Measurements from ENCODE around the gene SERGEF. TPM values are rescaled to one million over a fixed set of nuclear protein-coding genes. Genes with fewer than 3 reads are reported as not detected.

SERGEF gene
- total RNA-seq, 2 donors from 2014 or later = 40.8 to 43.1 TPM

DNA sequence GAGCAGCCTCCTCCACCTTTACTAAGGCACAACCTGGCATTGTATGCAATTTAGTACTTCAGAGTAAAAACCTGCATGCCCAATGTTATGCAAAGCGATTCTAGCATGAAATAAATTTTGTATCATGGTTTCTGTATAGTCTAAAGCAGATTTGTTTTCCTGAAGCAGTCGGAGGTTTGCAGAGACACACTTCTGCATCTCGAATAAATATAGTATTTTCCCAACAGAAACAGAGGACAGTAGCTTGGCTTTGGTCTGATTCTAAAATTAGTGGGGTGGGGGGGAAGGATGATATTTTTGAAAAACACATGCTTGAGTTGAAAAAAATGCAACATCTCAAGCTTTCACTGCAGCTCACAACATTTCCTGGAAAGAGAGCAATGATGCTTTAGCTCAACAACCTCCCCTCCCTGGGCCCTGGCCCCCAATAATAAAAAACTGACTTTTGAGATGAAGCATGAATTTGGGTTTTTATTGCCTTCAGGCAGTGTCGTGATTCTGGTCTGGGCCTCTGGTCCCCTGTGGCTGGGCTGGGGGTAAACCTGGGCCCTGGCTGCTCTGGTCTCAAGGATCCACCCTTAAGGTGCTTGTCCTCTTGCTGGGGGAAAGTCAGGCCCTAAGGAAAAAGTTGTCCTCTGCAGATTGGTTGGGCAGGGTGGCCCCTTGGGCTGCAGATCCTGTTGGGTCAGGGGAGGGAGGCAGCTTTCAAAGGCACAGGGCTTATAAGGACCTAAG, 230.1 kb downstream of the SERGEF start:
- Mint-ChIP-seq H3K4me1 (ENCODE audit: low read depth) (no peaks in the 10 kb centered on the region), H3K36me3 (ENCODE audit: insufficient read depth in 2 of 2) (no peaks in the 10 kb centered on the region)

DNA sequence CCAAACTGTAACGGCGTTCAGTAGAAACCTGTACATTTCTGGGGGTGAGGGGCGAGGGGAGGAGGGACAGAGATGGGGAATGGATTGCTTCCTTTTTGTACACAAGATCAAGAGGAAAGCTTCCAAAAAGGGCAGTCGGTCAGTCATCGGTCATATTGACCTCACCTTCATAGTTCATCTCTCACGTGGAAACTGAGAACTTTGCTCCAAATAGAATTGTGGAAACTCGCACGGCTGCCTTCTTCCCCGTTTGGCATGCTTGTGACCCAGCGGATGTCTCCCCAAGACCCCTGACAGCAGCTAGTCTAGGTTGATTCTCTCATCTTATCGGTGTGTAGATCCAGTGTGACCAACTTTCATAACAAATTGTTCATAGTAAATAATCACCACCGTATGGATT, 230.7 kb downstream of the SERGEF start:
- ATAC-seq (replicated peaks in 1 of 2) = no peak
- Mint-ChIP-seq H3K27me3 (ENCODE audit: low read depth) (no peaks in the 10 kb centered on the region), H3K4me1 (ENCODE audit: low read depth) (no peaks in the 10 kb centered on the region), H3K4me3 (no peak overlapping the region), H3K27ac (no peak overlapping the region), H3K36me3 (ENCODE audit: insufficient read depth in 2 of 2) (no peaks in the 10 kb centered on the region), H3K9me3 (peaks cover 0 to 2% of the 10 kb centered on the region in 2 donors)
- DNase-seq = no peak

More for the DNA sequence above, 230.1 kb downstream of the SERGEF start:
- H3K27me3 Mint-ChIP-seq (ENCODE audit: low read depth) = no peaks in the 10 kb centered on the region
- ATAC-seq (replicated peaks in 1 of 2) (no peak), DNase-seq (no peak)
- no peak overlapping the region for H3K4me3 Mint-ChIP-seq
- H3K9me3 Mint-ChIP-seq = peaks cover 0 to 2% of the 10 kb centered on the region in 2 donors
- H3K27ac Mint-ChIP-seq = no peak overlapping the region

DNA sequence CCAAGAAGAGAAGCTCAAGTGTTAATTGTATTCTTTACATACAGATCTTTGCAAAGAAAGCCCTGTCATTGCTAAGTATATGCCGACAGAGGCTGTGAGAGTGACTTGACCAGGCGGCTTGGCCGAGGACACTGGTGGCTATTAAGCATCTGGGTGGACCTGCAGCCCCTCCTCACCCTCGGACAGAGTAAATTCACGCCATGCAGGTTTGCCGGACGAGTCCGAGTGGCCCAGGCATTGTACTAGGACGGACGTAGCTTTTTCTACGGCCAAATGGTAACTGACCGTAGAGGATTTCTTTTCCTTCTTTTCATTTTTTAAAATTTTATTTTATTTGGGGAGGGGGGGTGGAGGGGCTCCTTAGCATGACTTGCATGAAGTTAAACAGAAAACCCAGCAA, 231.2 kb downstream of the SERGEF start:
- Mint-ChIP-seq H3K4me1 (ENCODE audit: low read depth) (no peaks in the 10 kb centered on the region), H3K9me3 (peaks cover 0 to 2% of the 10 kb centered on the region in 2 donors), H3K27me3 (ENCODE audit: low read depth) (no peaks in the 10 kb centered on the region), H3K4me3 (no peak overlapping the region), H3K27ac (no peak overlapping the region), H3K36me3 (ENCODE audit: insufficient read depth in 2 of 2) (no peaks in the 10 kb centered on the region)
- ATAC-seq (replicated peaks in 1 of 2) (no peak), DNase-seq (no peak)

DNA sequence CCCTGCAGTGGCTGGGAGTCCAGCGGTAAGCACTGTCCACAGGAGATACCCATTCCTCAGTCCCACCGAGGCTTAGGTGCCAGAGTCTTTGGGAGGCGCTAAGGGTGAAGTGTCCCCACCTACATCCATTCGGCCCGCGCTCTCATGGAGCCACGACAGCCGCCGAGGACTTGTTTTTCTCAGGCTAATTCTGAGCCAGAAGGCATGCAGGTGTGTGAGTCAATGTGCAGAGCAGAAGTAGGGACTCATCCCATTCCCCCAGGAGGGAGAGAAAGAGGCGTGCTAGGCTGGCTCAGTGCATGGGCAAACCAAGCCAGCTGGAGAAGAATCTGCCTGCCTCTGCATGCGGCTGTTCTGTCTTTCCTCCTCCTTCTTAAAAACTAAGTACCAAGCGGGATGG, 231.6 kb downstream of the SERGEF start:
- Mint-ChIP-seq H3K4me1 (ENCODE audit: low read depth) (no peaks in the 10 kb centered on the region), H3K4me3 (no peak overlapping the region), H3K36me3 (ENCODE audit: insufficient read depth in 2 of 2) (no peaks in the 10 kb centered on the region), H3K9me3 (peaks cover 0 to 2% of the 10 kb centered on the region in 2 donors), H3K27ac (no peak overlapping the region), H3K27me3 (ENCODE audit: low read depth) (no peaks in the 10 kb centered on the region)
- no peak for ATAC-seq (replicated peaks in 1 of 2)
- no peak for DNase-seq

DNA sequence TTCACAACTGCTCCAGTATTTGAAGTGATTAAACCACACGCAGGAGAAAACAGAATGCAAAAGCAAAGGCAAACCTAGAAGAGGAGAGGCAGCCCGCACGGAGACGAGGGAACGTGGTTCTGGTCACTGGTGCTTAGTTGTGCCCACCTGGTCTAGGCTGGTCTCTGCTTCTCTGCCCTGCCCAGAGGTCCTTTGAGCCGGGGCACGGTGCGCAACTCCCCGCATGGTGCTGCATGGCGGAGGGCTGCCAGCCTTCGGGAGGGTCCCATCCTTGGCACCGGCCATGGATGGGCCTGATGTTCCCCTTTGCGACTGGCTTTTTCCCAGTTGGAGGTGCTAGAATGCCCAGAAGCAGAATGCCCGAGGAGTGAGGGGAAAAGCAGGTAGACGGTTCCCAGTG, 232.2 kb downstream of the SERGEF start:
- no peaks in the 10 kb centered on the region for H3K4me1 Mint-ChIP-seq (ENCODE audit: low read depth)
- no peak for ATAC-seq (replicated peaks in 1 of 2)

DNA sequence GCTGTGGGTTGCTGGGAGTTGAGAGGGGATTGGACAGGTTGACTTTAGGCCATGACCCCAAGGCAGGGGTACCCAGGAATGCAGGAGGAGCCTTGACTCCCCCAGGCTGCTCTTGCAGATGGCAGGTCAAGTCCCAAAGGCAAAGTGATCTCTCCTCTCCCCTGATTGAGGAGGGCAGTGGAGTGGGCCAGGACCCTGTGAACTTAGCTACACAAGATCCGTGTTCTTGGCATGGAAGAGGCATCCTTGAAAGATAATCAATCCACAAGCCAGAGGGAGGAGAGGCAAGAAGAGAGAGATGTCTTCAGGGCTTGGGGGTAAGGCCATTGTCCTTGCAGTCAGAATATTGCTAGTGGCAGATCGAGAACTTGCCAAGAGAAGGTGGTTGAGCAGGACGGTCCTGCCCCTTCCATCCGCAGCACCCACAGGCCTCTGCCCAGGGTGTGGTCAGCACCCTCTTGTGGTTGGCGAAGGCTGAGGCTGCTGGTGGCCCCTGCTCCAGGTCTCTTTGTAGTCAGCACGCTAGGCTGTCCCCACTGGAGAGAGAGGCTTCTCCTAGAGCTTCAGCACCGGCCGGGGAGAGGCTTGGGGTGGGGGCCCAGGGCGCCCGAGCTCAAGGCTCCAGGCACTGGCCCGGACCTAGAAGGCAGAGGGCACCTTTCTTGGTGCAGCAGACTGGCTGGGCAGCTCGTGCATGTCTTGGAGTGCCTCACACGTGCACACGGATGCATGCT, 232.8 kb downstream of the SERGEF start:
- Mint-ChIP-seq H3K27me3 (ENCODE audit: low read depth) (no peaks in the 10 kb centered on the region), H3K4me1 (ENCODE audit: low read depth) (no peaks in the 10 kb centered on the region), H3K4me3 (no peak overlapping the region), H3K27ac (no peak overlapping the region), H3K36me3 (ENCODE audit: insufficient read depth in 2 of 2) (no peaks in the 10 kb centered on the region), H3K9me3 (no peaks in the 10 kb centered on the region)
- DNase-seq (no peak), ATAC-seq (replicated peaks in 1 of 2) (no peak)

More for the DNA sequence above, 232.2 kb downstream of the SERGEF start:
- H3K36me3 Mint-ChIP-seq (ENCODE audit: insufficient read depth in 2 of 2) = no peaks in the 10 kb centered on the region
- no peak overlapping the region for H3K4me3 Mint-ChIP-seq
- no peaks in the 10 kb centered on the region for H3K27me3 Mint-ChIP-seq (ENCODE audit: low read depth)
- H3K27ac Mint-ChIP-seq = no peak overlapping the region
- DNase-seq = no peak
- H3K9me3 Mint-ChIP-seq = no peaks in the 10 kb centered on the region

DNA sequence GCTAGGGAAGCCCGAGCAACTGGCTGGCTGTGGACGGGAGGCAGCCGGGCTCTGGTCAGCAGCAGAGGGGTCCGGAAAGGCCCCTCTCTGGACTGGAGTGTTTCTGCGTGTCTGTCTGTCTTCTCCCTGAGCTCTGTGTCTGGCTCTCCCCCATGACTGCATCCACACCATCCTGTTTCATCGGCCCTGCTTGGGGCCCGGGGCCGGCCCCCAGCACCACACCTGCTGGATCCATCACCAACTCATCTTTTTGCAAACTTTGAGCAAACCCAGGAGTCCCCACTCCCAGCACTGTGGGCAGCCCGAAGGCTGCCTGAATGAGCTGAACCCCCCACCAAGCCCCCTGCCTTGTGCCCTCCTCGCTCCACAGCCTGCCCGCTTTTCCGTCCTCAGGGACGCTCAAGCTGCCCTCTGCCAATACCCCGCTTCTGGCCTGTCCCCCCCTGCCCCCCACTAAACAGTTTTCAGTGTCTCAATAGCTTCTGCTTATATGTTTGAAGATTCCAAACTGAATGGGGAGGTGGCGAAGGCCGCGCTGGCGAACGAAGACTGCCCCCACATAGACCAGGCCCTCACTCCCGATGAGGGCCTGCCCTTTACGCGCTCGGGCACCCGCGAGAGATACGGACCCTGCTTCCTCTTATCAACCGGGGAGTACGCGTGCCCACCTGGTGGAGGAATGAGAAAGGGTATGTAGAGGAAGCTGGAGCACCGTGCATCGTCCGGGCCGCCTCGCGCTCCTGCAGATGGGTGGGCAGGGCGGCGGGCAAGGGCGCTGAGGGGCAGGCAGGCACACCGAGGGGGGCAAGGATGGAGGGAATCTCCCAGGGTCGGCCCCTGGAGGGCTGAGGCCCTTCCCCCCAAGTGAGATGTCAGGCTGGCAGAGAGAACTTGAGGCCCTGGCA, 233.6 kb downstream of the SERGEF start:
- DNase-seq (no peak), ATAC-seq (replicated peaks in 1 of 2) (no peak)
- Mint-ChIP-seq H3K9me3 (no peaks in the 10 kb centered on the region), H3K4me1 (ENCODE audit: low read depth) (no peaks in the 10 kb centered on the region), H3K36me3 (ENCODE audit: insufficient read depth in 2 of 2) (no peaks in the 10 kb centered on the region), H3K4me3 (no peak overlapping the region), H3K27ac (no peak overlapping the region), H3K27me3 (ENCODE audit: low read depth) (no peaks in the 10 kb centered on the region)

DNA sequence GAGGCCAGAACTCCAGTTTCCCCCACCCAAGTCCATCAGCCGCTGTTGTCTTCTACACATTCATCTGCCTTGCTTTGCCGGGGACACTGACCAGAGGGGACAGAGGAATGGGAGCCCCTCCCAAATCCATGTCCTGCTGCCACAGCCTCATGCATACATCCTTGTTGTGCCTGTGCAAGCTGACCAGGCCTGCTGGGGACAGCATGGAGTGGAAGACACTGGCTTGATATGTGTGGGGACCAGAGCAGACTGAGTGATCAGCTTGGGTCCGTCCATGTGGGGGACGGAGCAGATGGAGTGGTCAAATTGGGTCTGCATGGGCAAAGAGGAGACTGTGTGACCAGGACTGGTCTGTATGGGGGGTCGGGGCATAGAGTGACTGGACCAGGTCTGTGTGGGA, 234.5 kb downstream of the SERGEF start:
- Mint-ChIP-seq H3K27me3 (ENCODE audit: low read depth) (no peaks in the 10 kb centered on the region), H3K4me3 (no peak overlapping the region), H3K36me3 (ENCODE audit: insufficient read depth in 2 of 2) (no peaks in the 10 kb centered on the region), H3K27ac (no peak overlapping the region), H3K9me3 (no peaks in the 10 kb centered on the region), H3K4me1 (ENCODE audit: low read depth) (no peaks in the 10 kb centered on the region)
- DNase-seq (no peak), ATAC-seq (replicated peaks in 1 of 2) (no peak)

DNA sequence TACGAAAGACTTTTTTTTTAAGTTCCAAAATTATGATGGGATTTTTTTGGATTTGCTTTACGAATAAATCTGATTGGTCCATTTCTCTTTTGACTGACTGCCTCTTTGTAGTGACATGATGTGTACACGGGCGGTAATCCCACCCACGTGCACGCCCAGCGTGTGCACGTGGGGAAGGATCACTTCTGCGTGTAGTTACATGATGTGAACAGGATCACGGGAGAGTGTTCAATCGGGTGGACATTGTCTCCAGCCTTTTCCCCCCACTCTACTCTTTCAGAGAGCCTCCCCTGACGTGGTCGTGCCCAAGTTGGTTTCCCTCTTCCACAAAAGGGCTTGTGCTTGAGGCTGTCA, 235.1 kb downstream of the SERGEF start:
- DNase-seq (no peak), ATAC-seq (replicated peaks in 1 of 2) (no peak)
- Mint-ChIP-seq H3K4me1 (ENCODE audit: low read depth) (no peaks in the 10 kb centered on the region), H3K27me3 (ENCODE audit: low read depth) (no peaks in the 10 kb centered on the region), H3K9me3 (no peaks in the 10 kb centered on the region), H3K36me3 (ENCODE audit: insufficient read depth in 2 of 2) (no peaks in the 10 kb centered on the region), H3K4me3 (no peak overlapping the region), H3K27ac (no peak overlapping the region)

DNA sequence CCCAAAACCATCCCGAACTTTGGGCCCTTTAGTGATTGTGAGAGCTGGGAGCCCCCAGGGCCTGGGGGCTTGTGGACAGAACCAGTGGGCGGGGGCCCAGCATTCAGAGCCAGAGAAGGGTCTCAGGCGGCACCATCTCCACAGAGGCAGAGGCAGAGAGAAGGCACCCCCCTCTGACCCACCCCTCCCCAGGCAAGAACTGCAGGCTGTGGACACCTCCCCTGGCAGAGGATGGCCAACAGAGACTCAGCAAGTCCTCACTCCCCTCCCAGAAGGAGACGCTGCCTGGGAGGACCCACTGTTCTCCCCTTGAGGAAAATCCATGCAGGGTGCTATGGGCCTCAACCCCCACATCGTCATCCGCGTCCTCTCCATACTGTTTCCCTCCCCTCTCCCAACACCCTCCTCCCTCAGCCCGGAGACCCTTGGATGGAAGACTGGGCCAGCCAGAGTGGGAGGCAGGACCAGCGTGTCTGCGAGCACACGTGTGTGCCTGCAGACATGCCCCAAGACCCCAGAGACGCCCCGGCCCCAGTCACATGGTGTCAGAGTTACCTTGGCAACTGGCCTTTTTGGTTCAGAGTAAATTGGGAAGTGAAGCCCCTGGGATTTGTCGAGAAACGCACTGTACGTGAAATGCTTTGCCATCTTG, 235.6 kb downstream of the SERGEF start:
- Mint-ChIP-seq H3K36me3 (ENCODE audit: insufficient read depth in 2 of 2) (no peaks in the 10 kb centered on the region), H3K4me3 (no peak overlapping the region), H3K27ac (no peak overlapping the region), H3K4me1 (ENCODE audit: low read depth) (no peaks in the 10 kb centered on the region), H3K9me3 (no peaks in the 10 kb centered on the region), H3K27me3 (ENCODE audit: low read depth) (no peaks in the 10 kb centered on the region)
- no peak for DNase-seq
- ATAC-seq (replicated peaks in 1 of 2) = no peak

DNA sequence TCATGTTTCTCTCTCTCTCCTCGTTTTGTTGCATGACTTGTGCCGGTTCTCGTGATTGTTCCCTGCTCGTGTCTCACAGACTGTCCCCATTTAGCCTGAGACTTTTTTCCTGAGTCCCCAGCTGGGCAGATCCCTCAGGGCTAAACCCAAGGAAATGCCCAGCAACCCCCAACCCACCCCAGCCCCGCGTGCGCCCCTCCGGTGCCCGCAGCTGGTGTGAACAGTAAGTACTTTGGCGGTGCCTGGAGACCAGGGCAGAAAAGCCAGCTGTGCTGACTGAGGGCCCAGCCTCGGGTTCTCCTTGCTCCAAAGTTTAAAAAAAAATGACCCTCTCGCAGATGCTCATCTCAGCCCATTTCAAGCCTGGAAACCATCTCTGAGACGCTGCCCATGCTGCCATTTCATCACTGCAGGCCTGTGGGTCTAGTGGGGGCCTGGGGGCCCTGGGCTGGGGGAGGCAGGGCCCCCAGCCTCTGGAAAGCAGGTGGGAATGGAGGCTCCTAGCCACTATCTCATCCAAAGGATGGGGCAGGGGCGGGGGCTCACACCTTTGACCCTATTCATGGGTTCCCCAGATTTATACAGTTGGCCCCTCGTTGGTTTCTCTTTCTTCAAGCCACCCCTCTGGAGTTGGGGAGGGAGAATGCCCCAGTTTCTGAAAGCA, 236.5 kb downstream of the SERGEF start:
- no peaks in the 10 kb centered on the region for H3K27me3 Mint-ChIP-seq (ENCODE audit: low read depth)
- H3K4me3 Mint-ChIP-seq = no peak overlapping the region
- no peak for DNase-seq
- no peaks in the 10 kb centered on the region for H3K36me3 Mint-ChIP-seq (ENCODE audit: insufficient read depth in 2 of 2)
- no peak overlapping the region for H3K27ac Mint-ChIP-seq
- no peaks in the 10 kb centered on the region for H3K9me3 Mint-ChIP-seq
- no peak for ATAC-seq (replicated peaks in 1 of 2)
- no peaks in the 10 kb centered on the region for H3K4me1 Mint-ChIP-seq (ENCODE audit: low read depth)

DNA sequence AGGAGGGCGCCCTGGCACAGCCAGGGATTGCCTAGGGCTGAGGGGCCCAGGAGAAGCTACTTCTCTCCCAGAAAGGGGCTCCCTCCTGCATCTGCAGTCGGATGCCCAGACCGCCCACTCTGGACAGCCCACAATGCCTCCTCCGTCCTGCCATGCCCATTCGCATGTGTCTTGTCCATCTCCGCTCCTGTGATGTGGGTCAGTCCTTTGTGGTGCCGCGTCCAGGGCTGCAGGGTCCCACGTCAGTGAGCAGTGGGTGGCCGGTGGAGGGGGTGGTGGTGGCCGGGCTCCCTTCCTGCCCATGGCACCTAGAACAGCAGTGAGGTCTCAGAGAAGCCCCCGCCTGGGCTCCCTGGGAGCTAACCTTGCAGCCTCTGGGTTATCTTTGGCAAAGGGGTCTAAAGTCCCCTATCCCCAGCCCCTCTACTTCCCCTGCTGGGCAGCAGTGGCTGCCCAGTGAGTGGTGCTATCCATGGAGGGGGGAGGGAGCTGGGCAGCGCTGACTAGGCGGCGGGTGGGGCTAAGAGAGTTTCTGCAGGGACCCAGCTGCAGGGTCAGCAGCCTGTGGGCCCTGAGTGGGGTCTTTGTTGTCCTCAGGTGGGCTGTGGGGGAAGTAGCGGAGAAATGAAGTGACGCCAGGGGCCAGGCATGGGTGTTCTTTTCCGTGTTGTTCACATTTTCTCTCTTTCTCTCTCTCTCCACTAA, 237.2 kb downstream of the SERGEF start:
- no peak for DNase-seq
- ATAC-seq (replicated peaks in 1 of 2) = no peak
- H3K4me3 Mint-ChIP-seq = no peak overlapping the region
- H3K36me3 Mint-ChIP-seq (ENCODE audit: insufficient read depth in 2 of 2) = no peaks in the 10 kb centered on the region
- H3K27me3 Mint-ChIP-seq (ENCODE audit: low read depth) = no peaks in the 10 kb centered on the region
- H3K4me1 Mint-ChIP-seq (ENCODE audit: low read depth) = no peaks in the 10 kb centered on the region
- no peak overlapping the region for H3K27ac Mint-ChIP-seq
- H3K9me3 Mint-ChIP-seq = no peaks in the 10 kb centered on the region
